ENCODE measurements around the gene KLHL29.

- TF ChIP-seq CTCF (IDR thresholded peaks at IDR 0.05 in 8 of 11, conservative IDR thresholded peaks at IDR 0.05 in 3 of 11) (no peak), POLR2AphosphoS5 (IDR thresholded peaks at IDR 0.05) (no peak)
Observed at GRCh38 chr2:23700627-23701026, 315.6 kb downstream of the KLHL29 start.
